Measurements from ENCODE around the gene CHI3L1. TPM values are rescaled to one million over a fixed set of nuclear protein-coding genes. Genes with fewer than 3 reads are reported as not detected.

CHI3L1 gene
- total and polyA plus RNA-seq, 9 donors = 0.13 to 2.1 (median 1.0) TPM

GRCh38 chr1:203162403-203162802 lies 24.1 kb downstream of the CHI3L1 start:
- peaks cover 3% of the 10 kb centered on the region for H3K9me3 ChIP-seq (replicated peaks; ENCODE audit: control insufficient read depth, low read depth, low read length)
- DNase-seq = no peak
- 50% methylated on average over 1 of the region's 1 CpG for WGBS (ENCODE audit: insufficient coverage)

DNA sequence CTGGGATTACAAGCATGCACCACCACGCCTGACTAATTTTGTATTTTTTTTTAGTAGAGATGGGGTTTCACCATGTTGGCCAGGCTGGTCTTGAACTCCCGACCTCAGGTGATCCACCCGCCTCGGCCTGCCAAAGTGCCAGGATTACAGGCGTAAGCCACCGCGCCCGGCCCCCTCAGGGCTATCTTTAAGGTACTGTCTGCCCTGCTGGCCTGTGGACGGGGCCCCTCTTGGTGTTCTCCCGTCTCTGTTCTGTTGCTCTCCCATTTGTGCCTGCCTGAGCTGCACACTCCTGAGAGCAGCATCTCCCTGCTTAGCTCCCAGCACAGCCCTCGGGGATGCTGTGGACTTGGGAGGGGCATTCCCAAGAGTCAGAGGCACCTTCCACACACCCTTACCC lies 24.8 kb downstream of the CHI3L1 start:
- Histone ChIP-seq H3K27me3 (ENCODE audit: control insufficient read depth, insufficient read depth, low read length) (peaks cover 27% of the 10 kb centered on the region), H3K9me3 (replicated peaks; ENCODE audit: control insufficient read depth, low read depth, low read length) (peaks cover 3% of the 10 kb centered on the region), H3K27ac (ENCODE audit: low read length) (no peak overlapping the region), H3K36me3 (ENCODE audit: control insufficient read depth, insufficient read depth, low read length) (no peaks in the 10 kb centered on the region), H3K4me3 (ENCODE audit: low read length) (no peak overlapping the region), H3K4me1 (ENCODE audit: control insufficient read depth, insufficient read depth, low read length) (no peaks in the 10 kb centered on the region)
- 81% methylated on average over 9 of the region's 11 CpGs for WGBS (ENCODE audit: insufficient coverage)
- no peak for DNase-seq

More at GRCh38 chr1:203162403-203162802, 24.1 kb downstream of the CHI3L1 start:
- no peaks in the 10 kb centered on the region for H3K4me1 ChIP-seq (ENCODE audit: control insufficient read depth, insufficient read depth, low read length)
- no peak overlapping the region for H3K4me3 ChIP-seq (ENCODE audit: low read length)
- H3K36me3 ChIP-seq (ENCODE audit: control insufficient read depth, insufficient read depth, low read length) = no peaks in the 10 kb centered on the region
- no peak overlapping the region for H3K27ac ChIP-seq (ENCODE audit: low read length)
- H3K27me3 ChIP-seq (ENCODE audit: control insufficient read depth, insufficient read depth, low read length) = peaks cover 27% of the 10 kb centered on the region

- no peaks in the 10 kb centered on the region for H3K4me1 ChIP-seq (ENCODE audit: control insufficient read depth, insufficient read depth, low read length)
- H3K9me3 ChIP-seq (replicated peaks; ENCODE audit: control insufficient read depth, low read depth, low read length) = peaks cover 3% of the 10 kb centered on the region
- H3K27me3 ChIP-seq (ENCODE audit: control insufficient read depth, insufficient read depth, low read length) = peaks cover 27% of the 10 kb centered on the region
- no peaks in the 10 kb centered on the region for H3K36me3 ChIP-seq (ENCODE audit: control insufficient read depth, insufficient read depth, low read length)
- H3K4me3 ChIP-seq (ENCODE audit: low read length) = no peak overlapping the region
- DNase-seq = no peak
- WGBS (ENCODE audit: insufficient coverage) = 90% methylated on average over 2 of the region's 6 CpGs
- no peak overlapping the region for H3K27ac ChIP-seq (ENCODE audit: low read length)
These were observed 25.3 kb downstream of the CHI3L1 start for GRCh38 chr1:203161175-203161574.

DNA sequence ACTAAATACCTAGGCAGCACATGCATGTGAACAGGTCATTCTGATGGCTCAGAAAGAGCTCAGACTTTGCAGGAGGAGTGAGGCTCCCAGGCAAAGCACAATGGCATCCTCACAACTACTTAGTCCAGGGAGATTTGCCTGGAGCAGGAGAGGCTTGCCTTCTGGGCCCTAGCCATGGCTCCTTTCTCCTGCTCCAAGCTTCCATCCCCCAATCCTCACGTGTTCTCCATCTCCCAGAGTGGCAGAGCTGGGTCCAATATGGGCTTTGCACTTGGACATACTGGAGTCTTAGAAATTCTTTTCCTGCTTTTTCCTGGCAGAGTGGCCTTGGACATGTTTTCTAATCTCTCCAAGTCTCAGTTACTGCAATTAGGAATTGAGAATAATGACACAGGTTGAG lies 26.7 kb downstream of the CHI3L1 start:
- peaks cover 30% of the 10 kb centered on the region for H3K27me3 ChIP-seq (ENCODE audit: control insufficient read depth, insufficient read depth, low read length)
- no peak overlapping the region for H3K4me3 ChIP-seq (ENCODE audit: low read length)
- peaks cover 3% of the 10 kb centered on the region for H3K9me3 ChIP-seq (replicated peaks; ENCODE audit: control insufficient read depth, low read depth, low read length)
- H3K27ac ChIP-seq (ENCODE audit: low read length) = no peak overlapping the region
- 60% methylated on average over 1 of the region's 1 CpG for WGBS (ENCODE audit: insufficient coverage)
- no peaks in the 10 kb centered on the region for H3K36me3 ChIP-seq (ENCODE audit: control insufficient read depth, insufficient read depth, low read length)
- no peak for DNase-seq
- H3K4me1 ChIP-seq (ENCODE audit: control insufficient read depth, insufficient read depth, low read length) = no peaks in the 10 kb centered on the region

DNA sequence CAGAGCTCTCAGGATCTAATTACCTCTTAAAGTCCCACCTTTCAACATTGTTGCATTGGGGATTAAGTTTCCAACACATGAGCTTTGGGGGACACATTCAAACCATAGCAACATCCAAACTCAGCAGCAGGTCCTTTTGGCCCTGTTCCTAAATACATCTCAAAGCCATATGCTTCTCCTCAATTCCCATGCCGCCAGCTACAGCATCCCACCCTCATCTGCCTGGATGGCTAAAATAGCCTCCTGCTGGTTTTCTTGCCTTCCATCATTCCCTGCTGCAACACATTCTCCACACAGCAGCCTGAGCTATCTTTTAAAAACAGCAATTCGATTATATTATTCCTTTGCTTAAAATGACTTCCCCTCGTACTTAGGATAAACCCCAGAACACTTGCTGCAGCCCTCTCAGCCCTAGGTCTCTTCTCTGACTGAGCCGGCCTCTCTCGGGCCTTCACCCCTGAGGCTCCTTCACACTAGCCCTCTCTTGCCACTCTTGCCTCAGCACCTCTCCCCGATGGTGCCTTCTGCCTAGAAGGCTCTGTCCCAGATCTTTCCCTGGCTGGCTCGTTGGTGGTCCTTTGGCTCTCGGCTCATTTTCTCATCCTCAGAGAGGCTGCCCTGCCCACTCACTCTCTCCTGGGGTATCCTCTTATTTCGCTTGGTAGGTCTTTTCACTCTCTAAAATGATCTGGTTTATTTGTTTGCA lies 27.4 kb downstream of the CHI3L1 start:
- 77% methylated on average over 7 of the region's 9 CpGs for WGBS (ENCODE audit: insufficient coverage)

GRCh38 chr1:203158423-203158822 lies 28.1 kb downstream of the CHI3L1 start:
- DNase-seq = no peak
- H3K4me3 ChIP-seq (ENCODE audit: low read length) = no peak overlapping the region
- 41% methylated on average over 1 of the region's 1 CpG for WGBS (ENCODE audit: insufficient coverage)
- no peaks in the 10 kb centered on the region for H3K36me3 ChIP-seq (ENCODE audit: control insufficient read depth, insufficient read depth, low read length)
- H3K4me1 ChIP-seq (ENCODE audit: control insufficient read depth, insufficient read depth, low read length) = no peaks in the 10 kb centered on the region
- H3K27me3 ChIP-seq (ENCODE audit: control insufficient read depth, insufficient read depth, low read length) = peaks cover 30% of the 10 kb centered on the region
- H3K27ac ChIP-seq (ENCODE audit: low read length) = no peak overlapping the region
- peaks cover 3% of the 10 kb centered on the region for H3K9me3 ChIP-seq (replicated peaks; ENCODE audit: control insufficient read depth, low read depth, low read length)

More for the DNA sequence above, 27.4 kb downstream of the CHI3L1 start:
- Histone ChIP-seq H3K4me3 (ENCODE audit: low read length) (no peak overlapping the region), H3K36me3 (ENCODE audit: control insufficient read depth, insufficient read depth, low read length) (no peaks in the 10 kb centered on the region), H3K27ac (ENCODE audit: low read length) (no peak overlapping the region), H3K4me1 (ENCODE audit: control insufficient read depth, insufficient read depth, low read length) (no peaks in the 10 kb centered on the region), H3K27me3 (ENCODE audit: control insufficient read depth, insufficient read depth, low read length) (peaks cover 35% of the 10 kb centered on the region), H3K9me3 (replicated peaks; ENCODE audit: control insufficient read depth, low read depth, low read length) (peaks cover 3% of the 10 kb centered on the region)
- DNase-seq = no peak

- Histone ChIP-seq H3K27ac (ENCODE audit: low read length) (no peak overlapping the region), H3K9me3 (replicated peaks; ENCODE audit: control insufficient read depth, low read depth, low read length) (peaks cover 3% of the 10 kb centered on the region), H3K4me3 (ENCODE audit: low read length) (no peak overlapping the region), H3K27me3 (ENCODE audit: control insufficient read depth, insufficient read depth, low read length) (peaks cover 24% of the 10 kb centered on the region), H3K4me1 (ENCODE audit: control insufficient read depth, insufficient read depth, low read length) (no peaks in the 10 kb centered on the region), H3K36me3 (ENCODE audit: control insufficient read depth, insufficient read depth, low read length) (no peaks in the 10 kb centered on the region)
- no peak for DNase-seq
- WGBS (ENCODE audit: insufficient coverage) = no CpG with 5 or more reads among the region's 1 CpG
These were observed 30.2 kb downstream of the CHI3L1 start for GRCh38 chr1:203156280-203156679.

DNA sequence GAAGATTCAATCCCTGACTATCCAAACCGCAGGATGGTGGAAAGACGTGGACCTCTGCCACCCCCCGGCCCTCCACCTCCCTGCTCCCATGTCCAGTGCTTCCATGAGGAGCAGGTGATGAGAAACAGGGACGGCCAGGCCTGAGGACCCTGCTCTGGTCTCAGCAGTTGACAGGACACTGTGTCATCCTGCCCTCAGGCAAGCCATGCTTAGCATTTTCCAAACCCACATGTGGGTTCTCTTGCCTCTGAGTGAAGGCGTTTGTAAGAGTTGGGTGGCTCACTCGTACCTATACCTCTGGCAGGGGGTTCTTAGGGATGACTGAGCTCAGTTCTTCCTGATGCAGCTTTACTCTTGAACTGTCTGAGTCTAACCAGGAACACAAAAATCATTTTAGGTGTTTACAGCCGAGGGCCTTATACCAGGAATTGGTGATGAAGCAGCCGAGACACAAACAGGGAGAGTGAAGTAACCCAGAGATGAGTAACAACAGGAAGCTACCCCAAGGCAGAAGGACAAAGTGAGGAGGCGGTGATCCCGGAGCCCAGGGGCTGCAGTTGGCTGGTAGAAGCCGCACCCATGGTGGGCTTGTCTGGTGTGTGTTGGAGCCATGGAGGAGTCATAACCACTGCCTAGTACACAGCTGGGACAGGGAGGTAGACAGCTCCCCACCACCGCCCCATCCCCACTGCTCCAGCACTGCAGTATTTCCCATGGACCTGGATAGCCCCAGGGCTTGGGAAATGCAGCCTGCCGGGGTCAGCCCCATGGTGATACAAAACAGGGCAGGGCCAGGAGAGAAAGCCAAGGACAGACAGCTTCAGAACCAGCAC lies 32.3 kb downstream of the CHI3L1 start:
- 71% methylated on average over 4 of the region's 13 CpGs for WGBS (ENCODE audit: insufficient coverage)
- H3K9me3 ChIP-seq (replicated peaks; ENCODE audit: control insufficient read depth, low read depth, low read length) = peaks cover 3% of the 10 kb centered on the region

DNA sequence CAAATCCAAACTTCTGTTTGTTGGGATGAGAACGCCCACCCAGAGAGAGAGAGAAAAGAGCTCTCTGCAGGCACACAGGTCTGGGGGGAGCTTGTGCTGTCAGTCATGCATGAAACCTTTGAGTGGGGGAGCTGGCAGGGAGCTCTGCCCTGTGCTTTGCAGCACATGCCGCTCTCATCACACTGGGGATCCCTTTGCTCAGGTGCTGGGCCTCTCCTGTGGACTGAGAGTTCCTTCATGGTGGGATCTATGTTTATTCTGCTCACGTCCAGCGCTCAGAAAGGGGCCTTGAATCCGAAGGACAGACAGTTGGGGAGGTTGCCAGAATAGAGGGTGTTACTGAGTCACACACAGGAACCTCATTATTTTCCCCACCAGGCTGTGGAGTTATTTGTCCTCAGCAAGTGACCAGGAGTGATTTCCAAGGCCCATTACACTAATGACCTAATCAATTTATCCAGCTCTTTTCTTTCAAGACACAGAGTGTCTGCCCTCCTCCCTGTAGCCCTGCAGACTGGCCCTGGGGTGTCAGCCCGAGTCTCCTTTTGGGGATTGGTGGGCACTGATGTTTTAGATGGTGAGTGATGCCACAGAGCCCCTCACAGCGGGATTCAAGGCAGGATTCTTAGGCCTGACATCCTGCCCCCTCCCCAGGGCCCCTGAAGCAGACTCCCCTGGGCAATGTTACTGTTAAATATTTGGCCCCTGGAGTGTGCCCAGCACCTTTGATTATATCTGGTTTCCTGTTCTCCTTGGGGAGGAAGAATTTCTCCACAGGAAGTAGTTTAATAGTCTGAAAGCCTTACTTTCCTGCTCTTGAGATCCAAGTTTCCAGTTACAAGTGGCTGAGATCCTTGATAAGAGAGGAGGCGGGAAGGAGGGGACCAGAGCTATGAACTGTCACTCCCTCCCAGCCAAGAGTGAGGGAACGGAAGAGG lies 33.2 kb downstream of the CHI3L1 start:
- Histone ChIP-seq H3K36me3 (ENCODE audit: control insufficient read depth, insufficient read depth, low read length) (no peaks in the 10 kb centered on the region), H3K4me1 (ENCODE audit: control insufficient read depth, insufficient read depth, low read length) (no peaks in the 10 kb centered on the region), H3K4me3 (ENCODE audit: low read length) (no peak overlapping the region), H3K27me3 (ENCODE audit: control insufficient read depth, insufficient read depth, low read length) (peaks cover 14% of the 10 kb centered on the region), H3K27ac (ENCODE audit: low read length) (no peak overlapping the region), H3K9me3 (replicated peaks; ENCODE audit: control insufficient read depth, low read depth, low read length) (peaks cover under 1% of the 10 kb centered on the region)
- no peak for DNase-seq
- 63% methylated on average over 3 of the region's 9 CpGs for WGBS (ENCODE audit: insufficient coverage)

More for the DNA sequence above, 32.3 kb downstream of the CHI3L1 start:
- Histone ChIP-seq H3K4me1 (ENCODE audit: control insufficient read depth, insufficient read depth, low read length) (no peaks in the 10 kb centered on the region), H3K36me3 (ENCODE audit: control insufficient read depth, insufficient read depth, low read length) (no peaks in the 10 kb centered on the region), H3K27ac (ENCODE audit: low read length) (no peak overlapping the region), H3K4me3 (ENCODE audit: low read length) (no peak overlapping the region), H3K27me3 (ENCODE audit: control insufficient read depth, insufficient read depth, low read length) (peaks cover 15% of the 10 kb centered on the region)
- no peak for DNase-seq

Measured in muscle of leg (tissue), 11 donors.